ENCODE data around the gene MFSD1.

GRCh38 chr3:158819282-158819681 is 17.4 kb downstream of the MFSD1 start:
- TF ChIP-seq, protein P1, sequence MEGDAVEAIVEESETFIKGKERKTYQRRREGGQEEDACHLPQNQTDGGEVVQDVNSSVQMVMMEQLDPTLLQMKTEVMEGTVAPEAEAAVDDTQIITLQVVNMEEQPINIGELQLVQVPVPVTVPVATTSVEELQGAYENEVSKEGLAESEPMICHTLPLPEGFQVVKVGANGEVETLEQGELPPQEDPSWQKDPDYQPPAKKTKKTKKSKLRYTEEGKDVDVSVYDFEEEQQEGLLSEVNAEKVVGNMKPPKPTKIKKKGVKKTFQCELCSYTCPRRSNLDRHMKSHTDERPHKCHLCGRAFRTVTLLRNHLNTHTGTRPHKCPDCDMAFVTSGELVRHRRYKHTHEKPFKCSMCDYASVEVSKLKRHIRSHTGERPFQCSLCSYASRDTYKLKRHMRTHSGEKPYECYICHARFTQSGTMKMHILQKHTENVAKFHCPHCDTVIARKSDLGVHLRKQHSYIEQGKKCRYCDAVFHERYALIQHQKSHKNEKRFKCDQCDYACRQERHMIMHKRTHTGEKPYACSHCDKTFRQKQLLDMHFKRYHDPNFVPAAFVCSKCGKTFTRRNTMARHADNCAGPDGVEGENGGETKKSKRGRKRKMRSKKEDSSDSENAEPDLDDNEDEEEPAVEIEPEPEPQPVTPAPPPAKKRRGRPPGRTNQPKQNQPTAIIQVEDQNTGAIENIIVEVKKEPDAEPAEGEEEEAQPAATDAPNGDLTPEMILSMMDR (IDR thresholded peaks at IDR 0.05; ENCODE audit: low read depth, low read length): no peak
- TF ChIP-seq POLR2A (IDR thresholded peaks at IDR 0.05; ENCODE audit: extremely low read depth, insufficient read length): no peak
